Hepatocyte (in vitro differentiated cells): ENCODE results near the gene FAM180A. TPM values are rescaled to one million over a fixed set of nuclear protein-coding genes. Genes with fewer than 3 reads are reported as not detected.

Experiments used
- DNase-seq: peaks from one replicate; pipeline ENCODE4 v3.0.0-alpha.2; 2016; ENCODE audit warnings: low spot score
- H2AFZ ChIP-seq: fragments of 200-600 bp; sonication (generic); 2 replicates; pipeline ENCODE4 v1.6.0; 2016; ENCODE audit warnings: antibody characterized with exemption, mild to moderate bottlenecking
- H3K27ac ChIP-seq: fragments of 200-600 bp; sonication (generic); 2 replicates; pipeline ENCODE4 v1.5.1; 2016; ENCODE audit warnings: mild to moderate bottlenecking
- H3K27me3 ChIP-seq: fragments of 200-600 bp; sonication (generic); 2 replicates; pipeline ENCODE4 v1.6.1; 2016
- H3K36me3 ChIP-seq: fragments of 200-600 bp; sonication (generic); replicated peaks from 2 replicates; pipeline ENCODE4 v1.5.1; 2016; ENCODE audit warnings: low read depth; ENCODE audit not compliant: insufficient read depth
- H3K4me1 ChIP-seq: fragments of 200-600 bp; sonication (generic); 2 replicates; pipeline ENCODE4 v1.5.1; 2016; ENCODE audit warnings: mild to moderate bottlenecking, moderate library complexity; ENCODE audit not compliant: insufficient read depth
- H3K4me2 ChIP-seq: fragments of 200-600 bp; sonication (generic); 2 replicates; pipeline ENCODE4 v1.6.0; 2016
- H3K4me3 ChIP-seq: fragments of 200-600 bp; sonication (generic); 2 replicates; pipeline ENCODE4 v1.5.1; 2016; ENCODE audit warnings: mild to moderate bottlenecking
- H3K79me2 ChIP-seq: fragments of 200-600 bp; sonication (generic); 2 replicates; pipeline ENCODE4 v1.6.0; 2017; ENCODE audit warnings: mild to moderate bottlenecking
- H3K9me2 ChIP-seq: fragments of 200-600 bp; sonication (generic); replicated peaks from 2 replicates; pipeline ENCODE4 v1.6.0; 2017; ENCODE audit warnings: mild to moderate bottlenecking; ENCODE audit not compliant: insufficient read depth
- H3K9me3 ChIP-seq: fragments of 200-600 bp; sonication (generic); 2 replicates; pipeline ENCODE4 v1.5.1; 2016; ENCODE audit warnings: low read depth, mild to moderate bottlenecking
- H4K20me1 ChIP-seq: fragments of 200-600 bp; sonication (generic); 2 replicates; pipeline ENCODE4 v1.6.0; 2016; ENCODE audit warnings: mild to moderate bottlenecking; ENCODE audit not compliant: insufficient read depth, poor library complexity, severe bottlenecking
- EZH2 ChIP-seq: fragments of 200-600 bp; sonication (generic); IDR thresholded peaks from 2 replicates; pipeline ENCODE4 v1.6.1; 2016; ENCODE audit warnings: antibody characterized with exemption, mild to moderate bottlenecking, borderline replicate concordance
- EZH2phosphoT487 ChIP-seq: fragments of 200-600 bp; sonication (generic); IDR thresholded peaks from one replicate; pipeline ENCODE4 v1.6.1; 2018; ENCODE audit warnings: antibody characterized with exemption, mild to moderate bottlenecking, low read depth, moderate library complexity; ENCODE audit not compliant: unreplicated experiment, severe bottlenecking
- WGBS: methylation state at CpG from one replicate; pipeline ENCODE4 v1.1.6; 2016; ENCODE audit warnings: low lambda C conversion rate; ENCODE audit errors: missing lambda C conversion rate; 5-methylcytosine and 5-hydroxymethylcytosine counted together
- polyA plus RNA-seq: library from polyadenylated mRNA; unstranded; fragments of >200 nt; fragmentation: Nextera tagmentation; extraction: Ambion mirVana; gene quantifications from 2 replicates; pipeline ENCODE4 v1.2.1, GENCODE V29; 2016
- total RNA-seq: library from RNA; depleted of rRNA; stranded (reverse); fragments of >200 nt; gene quantifications from 2 replicates; pipeline ENCODE4 v1.2.3, GENCODE V29; 2014
- TF ChIP-seq, protein P1 (sequence below): fragments of 200-600 bp; sonication (generic); IDR thresholded peaks from 2 replicates; pipeline ENCODE4 v1.5.1; 2016; ENCODE audit warnings: antibody characterized with exemption, mild to moderate bottlenecking; ENCODE audit not compliant: poor library complexity

The FAM180A gene
- total and polyA plus RNA-seq, 2 experiments from 2014 or later: not detected

DNA sequence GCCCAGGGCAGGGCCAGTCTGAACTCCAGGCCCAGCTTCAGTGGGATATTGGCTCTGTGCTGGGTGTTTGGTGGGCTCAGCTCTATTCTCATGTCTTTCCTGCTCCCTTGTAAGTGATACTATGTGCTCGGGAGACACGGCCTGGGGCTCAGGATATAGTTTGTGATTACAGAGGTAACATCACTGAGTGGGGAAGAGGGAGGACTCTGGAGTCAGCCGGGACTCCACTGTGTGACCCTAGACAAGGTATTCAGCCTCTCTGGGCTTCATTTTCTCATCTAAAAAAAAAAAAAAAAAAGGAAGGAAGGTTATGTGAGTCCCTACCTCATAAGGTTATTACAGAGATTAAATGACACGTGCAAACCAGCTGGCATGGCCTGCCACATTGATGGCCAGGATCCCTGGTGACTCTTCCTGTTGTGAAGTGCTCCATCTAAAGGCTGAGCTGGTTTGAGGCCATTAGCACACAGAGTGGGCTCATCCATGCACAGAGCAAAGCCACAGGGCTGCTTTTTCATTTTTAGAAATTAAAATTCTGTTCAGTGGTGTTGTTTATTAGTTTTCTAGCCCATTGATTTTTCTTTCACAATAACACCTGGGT, 36.3 kb downstream of the FAM180A start:
- no peak for DNase-seq
- H3K9me2 ChIP-seq: no peaks in the 10 kb centered on the region
- peaks cover 5% of the 10 kb centered on the region for H3K4me1 ChIP-seq
- no peak overlapping the region for H2AFZ ChIP-seq
- TF ChIP-seq EZH2phosphoT487 (no peak), EZH2 (no peak)
- TF ChIP-seq, protein P1, sequence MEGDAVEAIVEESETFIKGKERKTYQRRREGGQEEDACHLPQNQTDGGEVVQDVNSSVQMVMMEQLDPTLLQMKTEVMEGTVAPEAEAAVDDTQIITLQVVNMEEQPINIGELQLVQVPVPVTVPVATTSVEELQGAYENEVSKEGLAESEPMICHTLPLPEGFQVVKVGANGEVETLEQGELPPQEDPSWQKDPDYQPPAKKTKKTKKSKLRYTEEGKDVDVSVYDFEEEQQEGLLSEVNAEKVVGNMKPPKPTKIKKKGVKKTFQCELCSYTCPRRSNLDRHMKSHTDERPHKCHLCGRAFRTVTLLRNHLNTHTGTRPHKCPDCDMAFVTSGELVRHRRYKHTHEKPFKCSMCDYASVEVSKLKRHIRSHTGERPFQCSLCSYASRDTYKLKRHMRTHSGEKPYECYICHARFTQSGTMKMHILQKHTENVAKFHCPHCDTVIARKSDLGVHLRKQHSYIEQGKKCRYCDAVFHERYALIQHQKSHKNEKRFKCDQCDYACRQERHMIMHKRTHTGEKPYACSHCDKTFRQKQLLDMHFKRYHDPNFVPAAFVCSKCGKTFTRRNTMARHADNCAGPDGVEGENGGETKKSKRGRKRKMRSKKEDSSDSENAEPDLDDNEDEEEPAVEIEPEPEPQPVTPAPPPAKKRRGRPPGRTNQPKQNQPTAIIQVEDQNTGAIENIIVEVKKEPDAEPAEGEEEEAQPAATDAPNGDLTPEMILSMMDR: no peak
- no peaks in the 10 kb centered on the region for H3K79me2 ChIP-seq
- H3K4me3 ChIP-seq: no peak overlapping the region
- H3K4me2 ChIP-seq: no peak overlapping the region
- H3K27me3 ChIP-seq: no peaks in the 10 kb centered on the region
- H3K36me3 ChIP-seq: no peaks in the 10 kb centered on the region
- no peaks in the 10 kb centered on the region for H3K9me3 ChIP-seq
- H4K20me1 ChIP-seq: no peaks in the 10 kb centered on the region
- no peak overlapping the region for H3K27ac ChIP-seq
- 80% methylated on average over 4 of the region's 4 CpGs for WGBS

DNA sequence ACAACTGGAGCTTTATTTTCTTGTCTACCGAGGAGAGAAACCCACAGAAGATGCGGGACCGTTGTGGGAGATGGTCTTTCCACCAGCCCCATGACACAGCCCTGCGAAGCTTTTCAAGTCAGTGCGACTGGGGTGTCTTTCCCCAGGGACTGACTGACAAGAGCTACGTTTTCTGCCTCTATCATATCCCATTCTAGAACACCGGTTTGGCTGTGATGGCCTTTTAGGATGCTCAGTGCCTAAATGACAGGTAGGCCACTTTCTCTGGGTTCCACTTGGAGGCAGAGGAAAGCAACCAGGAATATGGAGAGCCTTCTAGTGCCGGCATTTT, 37.5 kb downstream of the FAM180A start:
- Histone ChIP-seq H3K4me3 (no peak overlapping the region), H2AFZ (no peak overlapping the region), H3K9me3 (no peaks in the 10 kb centered on the region), H3K4me2 (no peak overlapping the region), H3K27ac (no peak overlapping the region), H3K9me2 (no peaks in the 10 kb centered on the region), H4K20me1 (no peaks in the 10 kb centered on the region), H3K4me1 (peaks cover 5% of the 10 kb centered on the region), H3K27me3 (no peaks in the 10 kb centered on the region), H3K36me3 (no peaks in the 10 kb centered on the region), H3K79me2 (no peaks in the 10 kb centered on the region)
- DNase-seq: no peak
- TF ChIP-seq EZH2phosphoT487 (no peak), EZH2 (no peak)
- TF ChIP-seq, protein P1: no peak
- WGBS: 68% methylated on average over 8 of the region's 8 CpGs

DNA sequence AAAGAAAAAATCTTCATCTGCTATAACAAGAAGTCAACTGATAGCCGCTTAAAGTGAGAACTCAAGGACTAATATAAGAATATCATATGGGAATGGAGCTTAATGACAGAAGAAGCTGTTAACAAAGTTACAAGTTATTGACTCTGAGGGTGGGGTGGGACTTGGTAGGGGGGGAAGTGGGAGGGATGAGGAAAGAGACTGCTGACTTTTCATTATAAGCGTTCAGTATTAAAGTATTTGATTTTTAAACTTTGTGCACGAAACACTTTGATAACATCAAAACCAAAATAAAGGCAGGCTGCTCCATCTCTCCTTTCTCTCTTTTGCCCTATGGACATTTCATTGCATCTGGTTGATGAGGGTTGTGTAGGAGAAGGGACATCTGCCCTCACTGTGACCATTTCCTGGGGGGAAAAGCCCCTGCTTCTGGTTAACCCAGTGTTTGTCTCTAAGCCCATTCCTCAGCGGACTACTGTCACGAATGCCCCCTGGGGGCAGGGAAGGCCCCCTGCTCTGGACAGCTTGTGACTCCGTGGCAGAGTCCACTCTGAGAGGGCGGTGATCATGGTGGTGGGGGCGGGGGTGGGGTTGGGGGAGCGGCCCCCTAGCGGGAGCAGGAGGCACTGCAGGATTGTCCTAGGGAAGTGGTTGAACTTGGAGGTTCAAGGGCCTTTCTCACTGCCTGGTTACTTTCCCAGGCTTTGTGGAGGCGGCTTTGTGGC, 38.0 kb downstream of the FAM180A start:
- H3K9me3 ChIP-seq: no peaks in the 10 kb centered on the region
- H2AFZ ChIP-seq: no peak overlapping the region
- TF ChIP-seq EZH2phosphoT487 (no peak), EZH2 (no peak)
- TF ChIP-seq, protein P1: peak; percentile 52
- no peaks in the 10 kb centered on the region for H4K20me1 ChIP-seq
- no peak overlapping the region for H3K27ac ChIP-seq
- 39% methylated on average over 11 of the region's 11 CpGs for WGBS
- no peaks in the 10 kb centered on the region for H3K79me2 ChIP-seq
- H3K27me3 ChIP-seq: no peaks in the 10 kb centered on the region
- no peak overlapping the region for H3K4me3 ChIP-seq
- H3K4me1 ChIP-seq: peaks cover 5% of the 10 kb centered on the region
- DNase-seq: peak; percentile 16
- no peak overlapping the region for H3K4me2 ChIP-seq
- no peaks in the 10 kb centered on the region for H3K36me3 ChIP-seq
- no peaks in the 10 kb centered on the region for H3K9me2 ChIP-seq
